Activated CD4-positive, alpha-beta T cell treated with anti-CD3 and anti-CD28 coated beads for 48 hours (primary cell): ENCODE measurements around the gene SPRR2A.
"Not testable (repeated sequence)": the region's sequence is repeated elsewhere in the genome, so short reads cannot be mapped to it uniquely, and the experiment has no call there.

ENCODE experiments used
- DNase-seq: peaks from one replicate; pipeline ENCODE4 v3.0.0-alpha.2; 2020

Gene SPRR2A

GRCh38 chr1:153023109-153023508 is 34.2 kb downstream of the SPRR2A start:
- DNase-seq = no peak

GRCh38 chr1:153022340-153022739 is 35.0 kb downstream of the SPRR2A start:
- not testable (repeated sequence) for DNase-seq

- DNase-seq = not testable (repeated sequence)
Observed at GRCh38 chr1:153021829-153022228, 35.5 kb downstream of the SPRR2A start.

- not testable (repeated sequence) for DNase-seq
Observed at GRCh38 chr1:153011235-153011758, 46.0 kb downstream of the SPRR2A start.
